WTC11 (cell line): ENCODE measurements around the gene VKORC1. TPM values are rescaled to one million over a fixed set of nuclear protein-coding genes. Genes with fewer than 3 reads are reported as not detected.

ENCODE experiments used
- ATAC-seq: fragments of 200-7000 bp; cut with Tn5 transposase; 2 replicates; pipeline ENCODE4 v1.10.0; 2021; ENCODE audit warnings: mild to moderate bottlenecking, moderate library complexity
- CTCF ChIA-PET: fragments of 300-600 bp; sonication (Branson Sonifier 250); formaldehyde crosslinking; loops from one replicate; lab custom pipeline; 2021; ENCODE audit warnings: antibody characterized with exemption; lab: Charles Lee
- POLR2A ChIA-PET: fragments of 350-600 bp; sonication (Branson Sonifier 250); formaldehyde crosslinking; loops from one replicate; lab custom pipeline; 2021; ENCODE audit warnings: antibody characterized with exemption; lab: Charles Lee
- DNase-seq: peaks from one replicate; pipeline ENCODE4 v3.0.0; 2021; ENCODE audit warnings: low spot score
- H3K27ac Mint-ChIP-seq: 2 replicates; pipeline ENCODE4 v1.8.0; 2021; ENCODE audit warnings: mixed read lengths
- H3K27me3 Mint-ChIP-seq: 2 replicates; pipeline ENCODE4 v1.8.0; 2021; ENCODE audit warnings: low read depth, mild to moderate bottlenecking, moderate library complexity, mixed read lengths
- H3K36me3 Mint-ChIP-seq: 2 replicates; pipeline ENCODE4 v1.8.0; 2021; ENCODE audit warnings: mixed read lengths
- H3K4me1 Mint-ChIP-seq: 2 replicates; pipeline ENCODE4 v1.8.0; 2022; ENCODE audit warnings: mixed read lengths
- H3K4me3 Mint-ChIP-seq: 2 replicates; pipeline ENCODE4 v1.8.0; 2021; ENCODE audit warnings: mild to moderate bottlenecking, moderate library complexity, mixed read lengths
- H3K9me3 Mint-ChIP-seq: 2 replicates; pipeline ENCODE4 v1.8.0; 2021; ENCODE audit warnings: mixed read lengths
- ARID4B ChIP-seq: sonication (generic); formaldehyde crosslinking; IDR thresholded peaks from 2 replicates; pipeline ENCODE4 v1.8.0; 2023; ENCODE audit warnings: missing genetic modification reagents, mild to moderate bottlenecking, borderline replicate concordance
- E2F1 ChIP-seq: sonication (generic); formaldehyde crosslinking; IDR thresholded peaks from 2 replicates; pipeline ENCODE4 v1.8.0; 2022; ENCODE audit warnings: mild to moderate bottlenecking, missing genetic modification reagents
- ETV6 ChIP-seq: sonication (generic); formaldehyde crosslinking; IDR thresholded peaks from 2 replicates; pipeline ENCODE4 v1.8.1; 2022; ENCODE audit warnings: mild to moderate bottlenecking, missing genetic modification reagents
- FOXP1 ChIP-seq: sonication (generic); formaldehyde crosslinking; IDR thresholded peaks from 2 replicates; pipeline ENCODE4 v1.8.0; 2022; ENCODE audit warnings: missing genetic modification reagents, mild to moderate bottlenecking, moderate library complexity, borderline replicate concordance
- HMGXB4 ChIP-seq: sonication (generic); formaldehyde crosslinking; IDR thresholded peaks from 2 replicates; pipeline ENCODE4 v1.8.1; 2023; ENCODE audit warnings: mild to moderate bottlenecking, moderate library complexity, missing genetic modification reagents
- IRF2 ChIP-seq: sonication (generic); formaldehyde crosslinking; IDR thresholded peaks from 2 replicates; pipeline ENCODE4 v1.8.0; 2022; ENCODE audit warnings: low read depth, missing genetic modification reagents, borderline replicate concordance
- JAZF1 ChIP-seq: fragments of 250-450 bp; sonication (Bioruptor Pico); IDR thresholded peaks from 2 replicates; pipeline ENCODE4 v1.9.0; 2021; ENCODE audit warnings: moderate library complexity, mild to moderate bottlenecking, inconsistent platforms
- NFE2L1 ChIP-seq: sonication (generic); formaldehyde crosslinking; IDR thresholded peaks from 2 replicates; pipeline ENCODE4 v1.8.1; 2023; ENCODE audit warnings: missing genetic modification reagents
- NFYB ChIP-seq: sonication (generic); formaldehyde crosslinking; conservative IDR thresholded peaks from 2 replicates; pipeline ENCODE4 v1.8.0; 2022; ENCODE audit warnings: low read depth, missing genetic modification reagents
- PRRX2 ChIP-seq: fragments of 250-450 bp; sonication (Bioruptor Pico); IDR thresholded peaks from 2 replicates; pipeline ENCODE4 v1.8.0; 2021; ENCODE audit warnings: mild to moderate bottlenecking
- SMAD4 ChIP-seq: sonication (generic); formaldehyde crosslinking; IDR thresholded peaks from 2 replicates; pipeline ENCODE4 v1.8.0; 2022; ENCODE audit warnings: mild to moderate bottlenecking, missing genetic modification reagents
- SP1 ChIP-seq: sonication (generic); formaldehyde crosslinking; conservative IDR thresholded peaks from 2 replicates; pipeline ENCODE4 v1.8.1; 2022; ENCODE audit warnings: missing genetic modification reagents
- USF1 ChIP-seq: sonication (generic); formaldehyde crosslinking; IDR thresholded peaks from 2 replicates; pipeline ENCODE4 v1.8.0; 2022; ENCODE audit warnings: mild to moderate bottlenecking, missing genetic modification reagents
- USF2 ChIP-seq: sonication (generic); formaldehyde crosslinking; IDR thresholded peaks from 2 replicates; pipeline ENCODE4 v1.8.1; 2023; ENCODE audit warnings: mild to moderate bottlenecking, missing genetic modification reagents, moderate library complexity
- ZNF138 ChIP-seq: sonication (generic); formaldehyde crosslinking; conservative IDR thresholded peaks from 2 replicates; pipeline ENCODE4 v1.8.1; 2022; ENCODE audit warnings: mild to moderate bottlenecking, moderate library complexity, missing genetic modification reagents
- ZNF281 ChIP-seq: sonication (generic); formaldehyde crosslinking; IDR thresholded peaks from 2 replicates; pipeline ENCODE4 v1.8.0; 2023; ENCODE audit warnings: mild to moderate bottlenecking, missing genetic modification reagents
- ZNF512 ChIP-seq: sonication (generic); formaldehyde crosslinking; IDR thresholded peaks from 2 replicates; pipeline ENCODE4 v1.8.1; 2022; ENCODE audit warnings: missing genetic modification reagents, borderline replicate concordance
- ZNF671 ChIP-seq: fragments of 250-450 bp; sonication (Bioruptor Pico); IDR thresholded peaks from 2 replicates; pipeline ENCODE4 v1.8.0; 2021; ENCODE audit warnings: mild to moderate bottlenecking
- ZSCAN18 ChIP-seq: fragments of 250-450 bp; sonication (Bioruptor Pico); IDR thresholded peaks from 2 replicates; pipeline ENCODE4 v2.1.2; 2022; ENCODE audit warnings: mild to moderate bottlenecking, moderate library complexity
- total RNA-seq: library from RNA; stranded (reverse); gene quantifications from 3 replicates; pipeline ENCODE4 v1.2.3, GENCODE V29; 2021

VKORC1 gene
- total RNA-seq, 1 experiment from 2014 or later = 85.7 TPM

GRCh38 chr16:31078597-31079341 lies 15.8 kb downstream of the VKORC1 start:
- H3K27me3 Mint-ChIP-seq = no peaks in the 10 kb centered on the region
- no peak overlapping the region for H3K27ac Mint-ChIP-seq
- peaks cover 30% of the 10 kb centered on the region for H3K36me3 Mint-ChIP-seq
- H3K4me1 Mint-ChIP-seq = peaks cover 7% of the 10 kb centered on the region
- POLR2A ChIA-PET = no interaction called here
- DNase-seq (no peak), ATAC-seq (no peak)
- no peaks in the 10 kb centered on the region for H3K9me3 Mint-ChIP-seq
- H3K4me3 Mint-ChIP-seq = no peak overlapping the region
- CTCF ChIA-PET = interaction anchor here (1.6 kb wide), 1 partner anchor 64 kb away, joined by 8 read pairs; no protein-coding TSS in a partner anchor
- no peak for TF ChIP-seq SP1 (CRISPR knock-in tag)
- no peak for TF ChIP-seq ETV6 (CRISPR knock-in tag)
- TF ChIP-seq ZNF281 (CRISPR knock-in tag) = no peak
- TF ChIP-seq NFE2L1 = no peak
- TF ChIP-seq ZNF671 (CRISPR knock-in tag) = no peak
- no peak for TF ChIP-seq E2F1
- no peak for TF ChIP-seq PRRX2
- TF ChIP-seq JAZF1 (CRISPR knock-in tag) = no peak
- no peak for TF ChIP-seq SMAD4 (CRISPR knock-in tag)
- no peak for TF ChIP-seq ZNF512
- no peak for TF ChIP-seq ZSCAN18 (CRISPR knock-in tag)
- TF ChIP-seq USF2 (CRISPR knock-in tag) = no peak
- TF ChIP-seq NFYB (CRISPR knock-in tag) = no peak
- no peak for TF ChIP-seq ARID4B (CRISPR knock-in tag)
- no peak for TF ChIP-seq FOXP1 (CRISPR knock-in tag)
- no peak for TF ChIP-seq HMGXB4 (CRISPR knock-in tag)
- no peak for TF ChIP-seq ZNF138 (CRISPR knock-in tag)
- no peak for TF ChIP-seq USF1
- no peak for TF ChIP-seq IRF2 (CRISPR knock-in tag)
